IMR-90 (cell line): ENCODE data around the gene SEPSECS. TPM values are rescaled to one million over a fixed set of nuclear protein-coding genes. Genes with fewer than 3 reads are reported as not detected.

ENCODE experiments used
- ATAC-seq: fragments of 200-7000 bp; cut with Tn5 transposase; 2 replicates; pipeline ENCODE4 v1.9.1; 2020; ENCODE audit warnings: low read depth, mild to moderate bottlenecking, moderate library complexity
- BruUV-seq: library from RNA; stranded (reverse); fragments of 400-500 nt; replicated peaks from 2 replicates; lab custom pipeline; 2021; lab: Mats Ljungman, UMichigan
- CTCF ChIA-PET: fragments of 300-600 bp; formaldehyde crosslinking; extraction: SDS; loops from one replicate; lab custom pipeline; 2021; ENCODE audit warnings: antibody characterized with exemption; lab: Yijun Ruan, JAX
- POLR2A ChIA-PET: fragments of 300-600 bp; sonication (Branson Sonifier 250); formaldehyde crosslinking; loops from one replicate; lab custom pipeline; 2022; ENCODE audit warnings: antibody characterized with exemption; ENCODE audit not compliant: unreplicated experiment; lab: Charles Lee
- DNase-seq: peaks from one replicate; pipeline ENCODE4 v3.0.0; 2013
- H2AFZ ChIP-seq: replicated peaks from 2 replicates; pipeline ENCODE3; 2013; ENCODE audit warnings: low read length, mild to moderate bottlenecking; ENCODE audit not compliant: poor library complexity
- H2AK5ac ChIP-seq: 2 replicates; pipeline ENCODE4 v1.6.1; 2013; ENCODE audit warnings: low read depth, low read length, inconsistent platforms
- H2AK9ac ChIP-seq: replicated peaks from 2 replicates; pipeline ENCODE3; 2013; ENCODE audit warnings: mild to moderate bottlenecking, low read depth, low read length, moderate library complexity; ENCODE audit not compliant: poor library complexity
- H2BK120ac ChIP-seq: 2 replicates; pipeline ENCODE4 v1.6.1; 2013; ENCODE audit warnings: low read depth, low read length, inconsistent platforms
- H2BK15ac ChIP-seq: 3 replicates; pipeline ENCODE4 v1.6.1; 2013; ENCODE audit warnings: low read depth, low read length, inconsistent platforms
- H2BK20ac ChIP-seq: 2 replicates; pipeline ENCODE4 v1.6.1; 2013; ENCODE audit warnings: low read depth, mild to moderate bottlenecking, inconsistent platforms, low read length, moderate library complexity
- H2BK5ac ChIP-seq: 2 replicates; pipeline ENCODE4 v1.6.1; 2013; ENCODE audit warnings: mild to moderate bottlenecking, low read depth, low read length, inconsistent platforms; ENCODE audit not compliant: poor library complexity, severe bottlenecking
- H3K14ac ChIP-seq: replicated peaks from 2 replicates; pipeline ENCODE4 v1.6.1; 2013; ENCODE audit warnings: low read depth, low read length, inconsistent platforms
- H3K18ac ChIP-seq: 2 replicates; pipeline ENCODE4 v1.6.1; 2013; ENCODE audit warnings: low read depth, low read length, control low read depth
- H3K23ac ChIP-seq: 2 replicates; pipeline ENCODE4 v1.6.1; 2013; ENCODE audit warnings: low read depth, low read length, inconsistent platforms
- H3K27ac ChIP-seq: 2 replicates; pipeline ENCODE4 v1.5.1; 2013; ENCODE audit warnings: mild to moderate bottlenecking, control low read depth, low read length; ENCODE audit not compliant: insufficient read depth
- H3K27me3 ChIP-seq: 2 replicates; pipeline ENCODE4 v1.6.1; 2013; ENCODE audit warnings: low read length; ENCODE audit not compliant: control insufficient read depth, insufficient read depth
- H3K36me3 ChIP-seq: 2 replicates; pipeline ENCODE4 v1.6.1; 2013; ENCODE audit warnings: low read length, mixed read lengths; ENCODE audit not compliant: control insufficient read depth, insufficient read depth
- H3K4ac ChIP-seq: 2 replicates; pipeline ENCODE4 v1.6.1; 2013; ENCODE audit warnings: low read depth, low read length, inconsistent platforms
- H3K4me1 ChIP-seq: 2 replicates; pipeline ENCODE4 v1.6.1; 2013; ENCODE audit warnings: low read length, mixed read lengths; ENCODE audit not compliant: control insufficient read depth, insufficient read depth
- H3K4me2 ChIP-seq: 2 replicates; pipeline ENCODE4 v1.6.1; 2013; ENCODE audit warnings: low read depth, mild to moderate bottlenecking, control low read depth, low read length, moderate library complexity
- H3K4me3 ChIP-seq: 2 replicates; pipeline ENCODE4 v1.5.1; 2013; ENCODE audit warnings: low read depth, mild to moderate bottlenecking, control low read depth, low read length, moderate library complexity; ENCODE audit not compliant: insufficient read depth
- H3K56ac ChIP-seq: 2 replicates; pipeline ENCODE4 v1.6.1; 2013; ENCODE audit warnings: low read length, inconsistent platforms; ENCODE audit not compliant: insufficient read depth; ENCODE audit errors: extremely low read depth
- H3K79me1 ChIP-seq, 2 experiments: 2 replicates each; pipeline ENCODE4 v1.6.1; 2013; ENCODE audit warnings: low read length in 2 of 2, inconsistent platforms in 1 of 2, low read depth in 1 of 2
- H3K9ac ChIP-seq: 2 replicates; pipeline ENCODE4 v1.6.1; 2013; ENCODE audit warnings: low read depth, low read length, control low read depth
- H3K9me1 ChIP-seq: 2 replicates; pipeline ENCODE4 v1.6.1; 2013; ENCODE audit warnings: low read length, inconsistent platforms; ENCODE audit not compliant: insufficient read depth
- H3K9me3 ChIP-seq: 2 replicates; pipeline ENCODE4 v1.6.1; 2013; ENCODE audit warnings: low read length; ENCODE audit not compliant: control insufficient read depth, insufficient read depth
- H4K20me1 ChIP-seq: 2 replicates; pipeline ENCODE4 v1.6.1; 2013; ENCODE audit warnings: low read length, inconsistent platforms; ENCODE audit not compliant: insufficient read depth
- H4K5ac ChIP-seq: 2 replicates; pipeline ENCODE4 v1.6.1; 2013; ENCODE audit warnings: mild to moderate bottlenecking, low read depth, low read length, control low read depth
- H4K8ac ChIP-seq, 2 experiments: 2 replicates each; pipeline ENCODE4 v1.6.1; 2013; ENCODE audit warnings: low read depth in 2 of 2, low read length in 2 of 2, control low read depth in 1 of 2, inconsistent platforms in 1 of 2
- H4K91ac ChIP-seq: 2 replicates; pipeline ENCODE4 v1.6.1; 2013; ENCODE audit warnings: low read depth, low read length, inconsistent platforms; ENCODE audit not compliant: insufficient read depth
- BHLHE40 ChIP-seq: fragments of 150-350 bp; IDR thresholded peaks from 2 replicates; pipeline ENCODE4 v1.6.1; 2016; ENCODE audit warnings: mild to moderate bottlenecking, low read depth, low read length
- CEBPB ChIP-seq: IDR thresholded peaks from 2 replicates; pipeline ENCODE4 v1.6.1; 2012; ENCODE audit warnings: low read depth, low read length, improper control_type of control experiment
- CHD1 ChIP-seq: IDR thresholded peaks from 2 replicates; pipeline ENCODE4 v1.6.1; 2012; ENCODE audit warnings: low read depth, low read length, improper control_type of control experiment
- CTCF ChIP-seq: conservative IDR thresholded peaks from 2 replicates; pipeline ENCODE4 v1.5.1; 2012; ENCODE audit warnings: mild to moderate bottlenecking, low read depth, low read length, improper control_type of control experiment
- ELK1 ChIP-seq: fragments of 150-350 bp; IDR thresholded peaks from 2 replicates; pipeline ENCODE4 v1.6.1; 2016; ENCODE audit warnings: low read depth, mild to moderate bottlenecking, low read length, moderate library complexity, borderline replicate concordance
- FOS ChIP-seq: fragments of 150-350 bp; IDR thresholded peaks from 2 replicates; pipeline ENCODE4 v1.6.1; 2016; ENCODE audit warnings: low read depth, low read length
- MAFK ChIP-seq: IDR thresholded peaks from 2 replicates; pipeline ENCODE4 v1.6.1; 2012; ENCODE audit warnings: low read depth, low read length, improper control_type of control experiment
- MAZ ChIP-seq: IDR thresholded peaks from 2 replicates; pipeline ENCODE4 v1.6.1; 2012; ENCODE audit warnings: low read depth, mild to moderate bottlenecking, low read length, improper control_type of control experiment, moderate library complexity, borderline replicate concordance
- MXI1 ChIP-seq: IDR thresholded peaks from 2 replicates; pipeline ENCODE4 v1.6.1; 2012; ENCODE audit warnings: low read depth, mild to moderate bottlenecking, low read length, moderate library complexity, borderline replicate concordance
- POLR2A ChIP-seq: IDR thresholded peaks from 2 replicates; pipeline ENCODE4 v1.6.1; 2012; ENCODE audit warnings: mild to moderate bottlenecking, low read depth, low read length
- RAD21 ChIP-seq: IDR thresholded peaks from 2 replicates; pipeline ENCODE4 v1.6.1; 2012; ENCODE audit warnings: low read length, improper control_type of control experiment
- RCOR1 ChIP-seq: IDR thresholded peaks from 2 replicates; pipeline ENCODE4 v1.6.1; 2012; ENCODE audit warnings: mild to moderate bottlenecking, low read length, improper control_type of control experiment; ENCODE audit not compliant: insufficient replicate concordance
- RFX5 ChIP-seq: IDR thresholded peaks from 2 replicates; pipeline ENCODE4 v1.8.0; 2012; ENCODE audit warnings: low read depth, mild to moderate bottlenecking, low read length, moderate library complexity
- SMC3 ChIP-seq: fragments of 150-350 bp; IDR thresholded peaks from 2 replicates; pipeline ENCODE4 v1.6.1; 2016; ENCODE audit warnings: low read depth, mild to moderate bottlenecking, antibody characterized with exemption, low read length, moderate library complexity
- WGBS, 2 experiments: methylation state at CpG; one replicate each; pipeline versions ENCODE4 v1.1.5 to v1.1.7; 2013; ENCODE audit warnings: missing lambda C conversion rate in 2 of 2; ENCODE audit not compliant: insufficient read length in 1 of 2; ENCODE audit errors: extremely low coverage in 2 of 2; 5-methylcytosine and 5-hydroxymethylcytosine counted together
- dilution Hi-C: fragments of 300-500 bp; cut with HindIII; formaldehyde crosslinking; loops from one replicate; pipeline ENCODE4 v1.14.3; 2018; ENCODE audit warnings: low sequenced_read_pairs; ENCODE audit not compliant: unreplicated experiment
- in situ Hi-C: fragments of 300-500 bp; cut with MboI; formaldehyde crosslinking; loops from 3 replicates; pipeline ENCODE4 v1.14.3; 2019; ENCODE audit warnings: low sequenced_read_pairs, inconsistent platforms, mixed read lengths
- intact Hi-C: fragments of 100-400 bp; cut with micrococcal nuclease; formaldehyde crosslinking; loops from 2 replicates; pipeline ENCODE4 v1.10.0; 2022
- polyA plus RNA-seq, 3 experiments: library from polyadenylated mRNA; depleted of rRNA; stranded (reverse); fragments of >200 nt; gene quantifications; 2 replicates each; pipeline ENCODE4 v1.2.3, GENCODE V29; 2012; ENCODE audit warnings: low replicate concordance in 1 of 3
- total RNA-seq: library from RNA; depleted of rRNA; stranded (reverse); fragments of >200 nt; gene quantifications from 2 replicates; pipeline ENCODE4 v1.2.3, GENCODE V29; 2012
- TF ChIP-seq, protein P1 (sequence below): fragments of 150-350 bp; IDR thresholded peaks from 2 replicates; pipeline ENCODE4 v1.6.1; 2017; ENCODE audit warnings: mild to moderate bottlenecking, antibody characterized with exemption, low read length, low read depth

SEPSECS gene
- total and polyA plus RNA-seq, 2 of the 4 experiments (the other 2 are of a cell fraction), result 1.7 to 5.0 TPM

- 100% methylated on average over 1 of the region's 5 CpGs; no CpG with 5 or more reads in 1 of the 2 experiments for whole genome bisulfite sequencing, 2 experiments
- Histone ChIP-seq H2AK9ac (no peak overlapping the region), H3K4ac (no peak overlapping the region), H3K4me1 (no peaks in the 10 kb centered on the region), H2BK20ac (no peak overlapping the region), H3K14ac (no peak overlapping the region), H3K18ac (no peak overlapping the region), H4K5ac (no peak overlapping the region), H3K4me2 (no peak overlapping the region), H3K23ac (no peak overlapping the region), H3K9me1 (no peaks in the 10 kb centered on the region; the same call in 1 of the 2 replicates), H2AFZ (no peak overlapping the region), H4K20me1 (no peaks in the 10 kb centered on the region), H3K27ac (no peak overlapping the region), H3K27me3 (no peaks in the 10 kb centered on the region), H2BK15ac (no peak overlapping the region), H2AK5ac (no peak overlapping the region), H3K79me1 (peaks cover 3 to 13% of the 10 kb centered on the region in 2 experiments; a peak in 3 of 4 replicates), H3K36me3 (no peaks in the 10 kb centered on the region), H2BK5ac (no peak overlapping the region), H2BK120ac (no peak overlapping the region), H3K56ac (no peak overlapping the region), H4K8ac (no peak overlapping the region), H4K91ac (no peak overlapping the region), H3K9ac (no peak overlapping the region), H3K9me3 (no peaks in the 10 kb centered on the region), H3K4me3 (no peak overlapping the region)
- intact Hi-C loops, result no loop called here
- dilution Hi-C loops, result no loop called here
- ATAC-seq (no peak), DNase-seq (no peak)
- TF ChIP-seq CTCF (no peak), FOS (no peak), RFX5 (no peak), RAD21 (no peak), POLR2A (no peak), MAZ (no peak), SMC3 (no peak), BHLHE40 (no peak), CEBPB (no peak), ELK1 (no peak), MXI1 (no peak), MAFK (no peak), CHD1 (no peak), RCOR1 (no peak)
- TF ChIP-seq, protein P1, sequence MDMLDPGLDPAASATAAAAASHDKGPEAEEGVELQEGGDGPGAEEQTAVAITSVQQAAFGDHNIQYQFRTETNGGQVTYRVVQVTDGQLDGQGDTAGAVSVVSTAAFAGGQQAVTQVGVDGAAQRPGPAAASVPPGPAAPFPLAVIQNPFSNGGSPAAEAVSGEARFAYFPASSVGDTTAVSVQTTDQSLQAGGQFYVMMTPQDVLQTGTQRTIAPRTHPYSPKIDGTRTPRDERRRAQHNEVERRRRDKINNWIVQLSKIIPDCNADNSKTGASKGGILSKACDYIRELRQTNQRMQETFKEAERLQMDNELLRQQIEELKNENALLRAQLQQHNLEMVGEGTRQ, result no peak
- ChIA-PET CTCF (interaction anchor here (1.4 kb wide), 1 partner anchor 11 kb away, joined by 4 read pairs; no protein-coding TSS in a partner anchor), POLR2A (no interaction called here)
- in situ Hi-C loops, result no loop called here
- no TSS peak for BruUV-seq
Measured at GRCh38 chr4:25155947-25156346, 4.3 kb downstream of the SEPSECS start.
